Stomach smooth muscle (tissue), 2 donors: ENCODE data around the gene PON3.
"Not testable (repeated sequence)": the region's sequence is repeated elsewhere in the genome, so short reads cannot be mapped to it uniquely, and the experiment has no call there.

ENCODE experiments used
- H3K27ac ChIP-seq: one replicate; pipeline ENCODE4 v1.7.0; 2013; ENCODE audit warnings: mild to moderate bottlenecking, low read length, inconsistent platforms
- H3K27me3 ChIP-seq, 2 donors: one replicate each; pipeline ENCODE4 v1.7.0; 2013; ENCODE audit warnings: low read length in 2 of 2; ENCODE audit not compliant: insufficient read depth in 2 of 2, control insufficient read depth in 1 of 2
- H3K36me3 ChIP-seq, 2 donors: one replicate each; pipeline ENCODE4 v1.7.0; 2013; ENCODE audit warnings: low read length in 2 of 2; ENCODE audit not compliant: control insufficient read depth in 2 of 2, insufficient read depth in 2 of 2
- H3K4me1 ChIP-seq: one replicate; pipeline ENCODE4 v1.7.0; 2013; ENCODE audit warnings: low read length; ENCODE audit not compliant: control insufficient read depth, insufficient read depth
- H3K4me3 ChIP-seq, 2 donors: one replicate each; pipeline ENCODE4 v1.7.0; 2013; ENCODE audit warnings: low read length in 2 of 2
- H3K9ac ChIP-seq, 2 donors: one replicate each; pipeline ENCODE4 v1.7.0; 2013; ENCODE audit warnings: low read length in 2 of 2, mild to moderate bottlenecking in 1 of 2
- H3K9me3 ChIP-seq, 2 donors: one replicate each; pipeline ENCODE4 v1.7.0; 2013; ENCODE audit warnings: low read length in 2 of 2; ENCODE audit not compliant: control insufficient read depth in 2 of 2
- donor health status: healthy.
- donor health status: Pancreatic carcinoma.

PON3 gene

GRCh38 chr7:95389516-95389915 lies 6.7 kb downstream of the PON3 start:
- Histone ChIP-seq H3K36me3 (no peaks in the 10 kb centered on the region), H3K27ac (no peak overlapping the region), H3K4me3 (no peak overlapping the region), H3K27me3 (peaks cover 0 to 3% of the 10 kb centered on the region in 2 donors), H3K4me1 (no peaks in the 10 kb centered on the region), H3K9me3 (no peaks in the 10 kb centered on the region), H3K9ac (no peak overlapping the region)

- H3K9ac ChIP-seq: not testable (repeated sequence)
Measured at GRCh38 chr7:95379457-95379856, 16.7 kb downstream of the PON3 start.

GRCh38 chr7:95376632-95377400 lies 19.4 kb downstream of the PON3 start:
- Histone ChIP-seq H3K9ac (no peak overlapping the region), H3K36me3 (no peaks in the 10 kb centered on the region)

More at GRCh38 chr7:95379457-95379856, 16.7 kb downstream of the PON3 start:
- H3K27me3 ChIP-seq, H3K4me3 ChIP-seq, H3K36me3 ChIP-seq, H3K27ac ChIP-seq, H3K4me1 ChIP-seq, H3K9me3 ChIP-seq: not testable (repeated sequence)

GRCh38 chr7:95375591-95376257 lies 20.5 kb downstream of the PON3 start:
- no peaks in the 10 kb centered on the region for H3K9me3 ChIP-seq
- H3K4me1 ChIP-seq: no peaks in the 10 kb centered on the region
- H3K36me3 ChIP-seq: no peaks in the 10 kb centered on the region
- no peak overlapping the region for H3K27ac ChIP-seq
- H3K27me3 ChIP-seq: peaks cover 0 to 2% of the 10 kb centered on the region in 2 donors
- H3K9ac ChIP-seq: no peak overlapping the region
- no peak overlapping the region for H3K4me3 ChIP-seq

More at GRCh38 chr7:95376632-95377400, 19.4 kb downstream of the PON3 start:
- Histone ChIP-seq H3K27me3 (peaks cover 0 to 2% of the 10 kb centered on the region in 2 donors), H3K9me3 (no peaks in the 10 kb centered on the region), H3K4me3 (no peak overlapping the region), H3K27ac (no peak overlapping the region), H3K4me1 (no peaks in the 10 kb centered on the region)

- Histone ChIP-seq H3K27ac (no peak overlapping the region), H3K9me3 (no peaks in the 10 kb centered on the region), H3K36me3 (no peaks in the 10 kb centered on the region), H3K4me3 (no peak overlapping the region), H3K4me1 (no peaks in the 10 kb centered on the region), H3K27me3 (peaks cover 0 to 2% of the 10 kb centered on the region in 2 donors), H3K9ac (no peak overlapping the region)
Measured at GRCh38 chr7:95373323-95373722, 22.9 kb downstream of the PON3 start.

- Histone ChIP-seq H3K27me3 (no peaks in the 10 kb centered on the region), H3K4me1 (no peaks in the 10 kb centered on the region), H3K4me3 (no peak overlapping the region), H3K9ac (no peak overlapping the region), H3K9me3 (no peaks in the 10 kb centered on the region), H3K27ac (no peak overlapping the region), H3K36me3 (no peaks in the 10 kb centered on the region)
Measured at GRCh38 chr7:95368235-95368634, 27.9 kb downstream of the PON3 start.

GRCh38 chr7:95367606-95368005 lies 28.6 kb downstream of the PON3 start:
- no peak overlapping the region for H3K9ac ChIP-seq
- no peaks in the 10 kb centered on the region for H3K9me3 ChIP-seq
- H3K4me3 ChIP-seq: no peak overlapping the region
- no peak overlapping the region for H3K27ac ChIP-seq
- no peaks in the 10 kb centered on the region for H3K36me3 ChIP-seq
- H3K4me1 ChIP-seq: no peaks in the 10 kb centered on the region
- no peaks in the 10 kb centered on the region for H3K27me3 ChIP-seq

- Histone ChIP-seq H3K9me3 (no peaks in the 10 kb centered on the region), H3K27ac (no peak overlapping the region), H3K9ac (no peak overlapping the region), H3K36me3 (no peaks in the 10 kb centered on the region), H3K4me1 (no peaks in the 10 kb centered on the region), H3K27me3 (no peaks in the 10 kb centered on the region), H3K4me3 (no peak overlapping the region)
Measured at GRCh38 chr7:95365151-95365550, 31.0 kb downstream of the PON3 start.

- Histone ChIP-seq H3K36me3 (no peaks in the 10 kb centered on the region), H3K4me3 (no peak overlapping the region), H3K27me3 (no peaks in the 10 kb centered on the region), H3K27ac (no peak overlapping the region), H3K9me3 (no peaks in the 10 kb centered on the region), H3K9ac (no peak overlapping the region), H3K4me1 (no peaks in the 10 kb centered on the region)
Measured at GRCh38 chr7:95357623-95358022, 38.6 kb downstream of the PON3 start.

GRCh38 chr7:95342642-95343307 lies 53.4 kb downstream of the PON3 start:
- no peaks in the 10 kb centered on the region for H3K4me1 ChIP-seq
- no peaks in the 10 kb centered on the region for H3K27me3 ChIP-seq
- H3K9ac ChIP-seq: no peak overlapping the region
- no peak overlapping the region for H3K4me3 ChIP-seq
- H3K27ac ChIP-seq: no peak overlapping the region
- H3K9me3 ChIP-seq: no peaks in the 10 kb centered on the region
- H3K36me3 ChIP-seq: no peaks in the 10 kb centered on the region
